Esophagus squamous epithelium (tissue), 4 donors: ENCODE data around the gene TNF.

Experiments
- CTCF ChIP-seq, 6 experiments: fragments of 450-650 bp in 4 of 6; fragments of 200-600 bp in 2 of 6; sonication (generic) in 2 of 6; IDR thresholded peaks; one replicate each; pipeline ENCODE4 v1.5.1; 2016 to 2019; ENCODE audit warnings: antibody characterized with exemption in 6 of 6, mild to moderate bottlenecking in 4 of 6, moderate library complexity in 4 of 6
- POLR2A ChIP-seq, 4 donors: fragments of 450-650 bp; IDR thresholded peaks; one replicate each; pipeline ENCODE4 v1.6.1; 2017; ENCODE audit warnings: antibody characterized with exemption in 4 of 4, mild to moderate bottlenecking in 4 of 4, moderate library complexity in 3 of 4

DNA sequence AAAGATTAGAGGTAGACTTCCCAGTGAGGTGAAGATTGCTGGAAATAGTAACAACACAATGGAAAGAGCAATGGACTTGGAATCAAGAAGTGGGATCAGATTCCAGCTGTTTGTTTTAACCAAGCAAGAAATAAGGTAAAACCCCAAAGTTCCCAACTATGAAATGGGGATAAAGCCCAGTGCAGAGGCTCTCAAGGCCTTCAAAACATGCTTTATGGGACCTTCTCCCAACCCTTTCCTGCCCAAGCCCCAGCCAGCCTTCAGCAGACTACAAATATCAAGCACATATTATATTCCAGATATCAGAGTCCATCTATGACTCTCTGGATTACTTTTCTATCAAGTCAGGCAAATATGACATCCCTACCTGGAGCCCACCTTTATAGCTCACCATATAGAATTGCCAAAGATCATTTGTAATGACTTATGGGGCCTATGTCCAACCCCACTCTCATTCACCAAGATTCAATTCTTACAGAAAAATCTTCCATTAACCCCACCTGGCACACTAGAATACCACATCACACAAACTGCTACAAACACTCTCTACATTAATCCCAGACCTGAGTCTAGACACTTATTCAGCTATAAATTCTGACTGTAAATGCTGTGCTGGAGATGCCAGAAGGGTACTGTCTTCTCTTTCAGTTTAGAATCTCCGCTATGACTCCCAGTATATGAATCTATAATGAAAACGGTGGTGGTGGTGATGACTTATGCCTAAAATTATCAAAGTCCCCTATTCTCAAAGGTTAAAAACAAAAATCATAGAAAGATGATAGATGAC, 39.6 kb upstream of the TNF start:
- TF ChIP-seq CTCF (IDR thresholded peaks at IDR 0.05) (no peak), POLR2A (IDR thresholded peaks at IDR 0.05) (no peak)
